Liver (tissue), 3 donors: ENCODE data around the gene MAFF.
A peak's percentile ranks its signal among the peaks of the same experiment; 100 is the strongest.

Experiments used
- CTCF ChIP-seq: fragments of 150-350 bp; IDR thresholded peaks from 2 replicates; pipeline ENCODE4 v1.5.1; 2017; ENCODE audit warnings: improper control_type of control experiment, low read depth, low read length; ENCODE audit not compliant: missing input control
- HNF4G ChIP-seq: IDR thresholded peaks from 2 replicates; pipeline ENCODE4 v1.6.1; 2016; ENCODE audit warnings: antibody characterized with exemption
- JUND ChIP-seq, 2 donors: IDR thresholded peaks; 2 replicates each; pipeline ENCODE4 v1.6.1; 2016; ENCODE audit warnings: antibody characterized with exemption in 2 of 2
- MAX ChIP-seq: IDR thresholded peaks from 2 replicates; pipeline ENCODE4 v1.6.1; 2016; ENCODE audit warnings: antibody characterized with exemption
- RAD21 ChIP-seq, 2 donors: IDR thresholded peaks; 2 replicates each; pipeline ENCODE4 v1.6.1; 2016; ENCODE audit warnings: antibody characterized with exemption in 2 of 2, mild to moderate bottlenecking in 2 of 2
- REST ChIP-seq: IDR thresholded peaks from 2 replicates; pipeline ENCODE4 v1.6.1; 2016; ENCODE audit warnings: antibody characterized with exemption, mild to moderate bottlenecking
- SP1 ChIP-seq: IDR thresholded peaks from 2 replicates; pipeline ENCODE4 v1.6.1; 2018; ENCODE audit warnings: antibody characterized with exemption, mild to moderate bottlenecking
- TAF1 ChIP-seq: conservative IDR thresholded peaks from 2 replicates; pipeline ENCODE4 v1.6.1; 2016; ENCODE audit warnings: antibody characterized with exemption, mild to moderate bottlenecking
- ZBTB33 ChIP-seq: IDR thresholded peaks from 2 replicates; pipeline ENCODE4 v1.6.1; 2016; ENCODE audit warnings: antibody characterized with exemption
- donor health status: healthy.
- donor health status: healthy.

- no peak for TF ChIP-seq CTCF
- no peak for TF ChIP-seq TAF1
- TF ChIP-seq SP1 = peak; percentile 21
- no peak for TF ChIP-seq JUND (IDR thresholded peaks at IDR 0.05)
- TF ChIP-seq RAD21 (IDR thresholded peaks at IDR 0.05) = no peak
- TF ChIP-seq REST = no peak
- no peak for TF ChIP-seq HNF4G
- TF ChIP-seq MAX = no peak
- no peak for TF ChIP-seq ZBTB33
These were observed 1.5 kb downstream of the MAFF start for GRCh38 chr22:38203090-38203810.
